Activated gamma-delta T cell treated with anti-CD3 and anti-CD28 coated beads, Interleukin-2, amount 50 U/mL, for 16 hours (primary cell): ENCODE data around the gene ACBD4.

Source experiments
- DNase-seq: peaks from one replicate; pipeline ENCODE4 v3.0.0-alpha.2; 2020; ENCODE audit warnings: low read depth

ACBD4 gene

GRCh38 chr17:45135192-45135977 lies at the start of gene ACBD4:
ACBD4 (plus strand) TSS chr17:45135687; CDS start chr17:45136145, 458 bp downstream.
- DNase-seq, result peak; percentile 98

GRCh38 chr17:45086391-45086790 lies 49.1 kb upstream of the ACBD4 start:
- DNase-seq, result no peak

GRCh38 chr17:45086865-45087503 lies 48.5 kb upstream of the ACBD4 start:
- no peak for DNase-seq

- DNase-seq, result no peak
Observed at GRCh38 chr17:45087504-45087975, 47.9 kb upstream of the ACBD4 start.

- DNase-seq, result no peak
Observed at GRCh38 chr17:45087978-45088377, 47.5 kb upstream of the ACBD4 start.

GRCh38 chr17:45088741-45089140 lies 46.7 kb upstream of the ACBD4 start:
- DNase-seq, result no peak

GRCh38 chr17:45090711-45091110 lies 44.8 kb upstream of the ACBD4 start:
- no peak for DNase-seq

- DNase-seq, result no peak
Observed at GRCh38 chr17:45091778-45092425, 43.6 kb upstream of the ACBD4 start.

- DNase-seq, result no peak
Observed at GRCh38 chr17:45092911-45093430, 42.5 kb upstream of the ACBD4 start.

GRCh38 chr17:45093444-45094110 lies 41.9 kb upstream of the ACBD4 start:
- DNase-seq, result no peak

- no peak for DNase-seq
Observed at GRCh38 chr17:45096141-45096540, 39.3 kb upstream of the ACBD4 start.

- DNase-seq, result no peak
Observed at GRCh38 chr17:45096926-45097325, 38.6 kb upstream of the ACBD4 start.

- DNase-seq, result no peak
Observed at GRCh38 chr17:45098081-45098868, 37.2 kb upstream of the ACBD4 start.

- peak; percentile 53 for DNase-seq
Observed at GRCh38 chr17:45098869-45099616, 36.4 kb upstream of the ACBD4 start.

GRCh38 chr17:45101546-45101882 lies 34.0 kb upstream of the ACBD4 start:
- no peak for DNase-seq

GRCh38 chr17:45101883-45102811 lies 33.3 kb upstream of the ACBD4 start:
- DNase-seq, result no peak

- no peak for DNase-seq
Observed at GRCh38 chr17:45102856-45103255, 32.6 kb upstream of the ACBD4 start.

GRCh38 chr17:45103269-45103795 lies 32.2 kb upstream of the ACBD4 start:
- no peak for DNase-seq

- DNase-seq, result no peak
Observed at GRCh38 chr17:45104029-45104428, 31.5 kb upstream of the ACBD4 start.
